ENCODE measurements around the gene NKAIN1.
"Not testable (repeated sequence)": the region's sequence is repeated elsewhere in the genome, so short reads cannot be mapped to it uniquely, and the experiment has no call there.

Gene NKAIN1

GRCh38 chr1:31154632-31155215, 85.0 kb downstream of the NKAIN1 start:
- DNase-seq (ENCODE audit: low read depth in 2 of 3, low spot score in 2 of 3), result peak; percentile 47 to 54 (median 49)

GRCh38 chr1:31154000-31154631, 85.6 kb downstream of the NKAIN1 start:
- DNase-seq (ENCODE audit: low read depth in 2 of 3, low spot score in 2 of 3), result no peak

- no peak for DNase-seq (ENCODE audit: low read depth in 2 of 3, low spot score in 2 of 3)
Observed at GRCh38 chr1:31153423-31153822, 86.3 kb downstream of the NKAIN1 start.

- no peak for DNase-seq (ENCODE audit: low read depth in 2 of 3, low spot score in 2 of 3)
Observed at GRCh38 chr1:31152181-31152795, 87.4 kb downstream of the NKAIN1 start.

- DNase-seq (ENCODE audit: low read depth in 2 of 3, low spot score in 2 of 3), result no peak
Observed at GRCh38 chr1:31151402-31151801, 88.3 kb downstream of the NKAIN1 start.

- DNase-seq (ENCODE audit: low read depth in 2 of 3, low spot score in 2 of 3), result no peak
Observed at GRCh38 chr1:31148409-31148808, 91.3 kb downstream of the NKAIN1 start.

GRCh38 chr1:31145648-31146047, 94.0 kb downstream of the NKAIN1 start:
- DNase-seq (ENCODE audit: low read depth in 2 of 3, low spot score in 2 of 3), result no peak

GRCh38 chr1:31144442-31144841, 95.2 kb downstream of the NKAIN1 start:
- no peak for DNase-seq (ENCODE audit: low read depth in 2 of 3, low spot score in 2 of 3)

GRCh38 chr1:31143455-31143854, 96.2 kb downstream of the NKAIN1 start:
- no peak for DNase-seq (ENCODE audit: low read depth in 2 of 3, low spot score in 2 of 3)

GRCh38 chr1:31142406-31142805, 97.3 kb downstream of the NKAIN1 start:
- DNase-seq (ENCODE audit: low read depth in 2 of 3, low spot score in 2 of 3), result no peak

GRCh38 chr1:31140299-31140698, 99.4 kb downstream of the NKAIN1 start:
- DNase-seq (ENCODE audit: low read depth in 2 of 3, low spot score in 2 of 3), result no peak

- DNase-seq (ENCODE audit: low read depth in 2 of 3, low spot score in 2 of 3), result not testable (repeated sequence)
Observed at GRCh38 chr1:31138797-31139521, 100.7 kb downstream of the NKAIN1 start.

- DNase-seq (ENCODE audit: low read depth in 2 of 3, low spot score in 2 of 3), result not testable (repeated sequence)
Observed at GRCh38 chr1:31137873-31138272, 101.8 kb downstream of the NKAIN1 start.

- no peak for DNase-seq (ENCODE audit: low read depth in 2 of 3, low spot score in 2 of 3)
Observed at GRCh38 chr1:31135973-31136600, 103.6 kb downstream of the NKAIN1 start.

- DNase-seq (ENCODE audit: low read depth in 2 of 3, low spot score in 2 of 3), result no peak
Observed at GRCh38 chr1:31133368-31133767, 106.3 kb downstream of the NKAIN1 start.
